Tibial nerve (tissue), 4 donors: ENCODE measurements around the gene SLC44A5.

Source experiments
- EP300 ChIP-seq, 2 donors: sonication (generic); formaldehyde crosslinking; IDR thresholded peaks; one replicate each; pipeline ENCODE4 v1.6.1; 2017; ENCODE audit warnings: antibody characterized with exemption in 2 of 2, mild to moderate bottlenecking in 1 of 2
- TF ChIP-seq, protein P1 (sequence below), 5 experiments: fragments of 200-600 bp in 3 of 5; fragments of 450-650 bp in 2 of 5; sonication (generic) in 3 of 5; IDR thresholded peaks; one replicate each; pipeline ENCODE4 v1.5.1; 2016 to 2019; ENCODE audit warnings: antibody characterized with exemption in 5 of 5, mild to moderate bottlenecking in 3 of 5, moderate library complexity in 2 of 5

DNA sequence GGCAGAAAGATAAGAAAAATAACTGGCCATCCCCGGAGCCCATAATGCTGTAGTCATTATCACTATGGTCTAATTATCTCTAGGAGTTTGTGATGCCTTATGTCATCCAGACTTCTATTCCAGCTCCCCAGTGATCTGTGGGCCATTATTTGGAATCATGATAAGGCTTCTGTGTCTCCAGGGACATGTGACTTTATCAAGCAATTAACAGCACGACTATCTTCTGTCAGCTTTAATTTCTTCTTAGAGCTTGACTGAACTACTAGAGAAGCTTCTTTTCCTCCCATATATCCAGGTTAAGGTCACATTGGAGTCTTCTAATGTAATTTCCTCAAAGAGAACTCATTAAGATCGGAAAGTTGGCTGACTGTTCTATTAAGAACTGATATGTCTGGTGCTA is 376.4 kb downstream of the SLC44A5 start:
- TF ChIP-seq, protein P1, sequence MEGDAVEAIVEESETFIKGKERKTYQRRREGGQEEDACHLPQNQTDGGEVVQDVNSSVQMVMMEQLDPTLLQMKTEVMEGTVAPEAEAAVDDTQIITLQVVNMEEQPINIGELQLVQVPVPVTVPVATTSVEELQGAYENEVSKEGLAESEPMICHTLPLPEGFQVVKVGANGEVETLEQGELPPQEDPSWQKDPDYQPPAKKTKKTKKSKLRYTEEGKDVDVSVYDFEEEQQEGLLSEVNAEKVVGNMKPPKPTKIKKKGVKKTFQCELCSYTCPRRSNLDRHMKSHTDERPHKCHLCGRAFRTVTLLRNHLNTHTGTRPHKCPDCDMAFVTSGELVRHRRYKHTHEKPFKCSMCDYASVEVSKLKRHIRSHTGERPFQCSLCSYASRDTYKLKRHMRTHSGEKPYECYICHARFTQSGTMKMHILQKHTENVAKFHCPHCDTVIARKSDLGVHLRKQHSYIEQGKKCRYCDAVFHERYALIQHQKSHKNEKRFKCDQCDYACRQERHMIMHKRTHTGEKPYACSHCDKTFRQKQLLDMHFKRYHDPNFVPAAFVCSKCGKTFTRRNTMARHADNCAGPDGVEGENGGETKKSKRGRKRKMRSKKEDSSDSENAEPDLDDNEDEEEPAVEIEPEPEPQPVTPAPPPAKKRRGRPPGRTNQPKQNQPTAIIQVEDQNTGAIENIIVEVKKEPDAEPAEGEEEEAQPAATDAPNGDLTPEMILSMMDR (IDR thresholded peaks at IDR 0.05) = no peak
- TF ChIP-seq EP300 (IDR thresholded peaks at IDR 0.05) = no peak
